ENCODE results near the gene LMCD1.

GRCh38 chr3:8600457-8600856 is 98.8 kb downstream of the LMCD1 start:
- TF ChIP-seq TAF1 (IDR thresholded peaks at IDR 0.05; ENCODE audit: borderline replicate concordance, insufficient read depth, low read length) (no peak), POLR2AphosphoS5 (IDR thresholded peaks at IDR 0.05; ENCODE audit: low read depth, low read length) (no peak)

Data from PFSK-1 (cell line).